WTC11 (cell line): ENCODE data around the gene RNF38. TPM values are rescaled to one million over a fixed set of nuclear protein-coding genes. Genes with fewer than 3 reads are reported as not detected.

ENCODE experiments used
- ATAC-seq: fragments of 200-7000 bp; cut with Tn5 transposase; 2 replicates; pipeline ENCODE4 v1.10.0; 2021; ENCODE audit warnings: mild to moderate bottlenecking, moderate library complexity
- CTCF ChIA-PET: fragments of 300-600 bp; sonication (Branson Sonifier 250); formaldehyde crosslinking; loops from one replicate; lab custom pipeline; 2021; ENCODE audit warnings: antibody characterized with exemption; lab: Charles Lee
- POLR2A ChIA-PET: fragments of 350-600 bp; sonication (Branson Sonifier 250); formaldehyde crosslinking; loops from one replicate; lab custom pipeline; 2021; ENCODE audit warnings: antibody characterized with exemption; lab: Charles Lee
- DNase-seq: peaks from one replicate; pipeline ENCODE4 v3.0.0; 2021; ENCODE audit warnings: low spot score
- H3K27ac Mint-ChIP-seq: 2 replicates; pipeline ENCODE4 v1.8.0; 2021; ENCODE audit warnings: mixed read lengths
- H3K27me3 Mint-ChIP-seq: 2 replicates; pipeline ENCODE4 v1.8.0; 2021; ENCODE audit warnings: low read depth, mild to moderate bottlenecking, moderate library complexity, mixed read lengths
- H3K36me3 Mint-ChIP-seq: 2 replicates; pipeline ENCODE4 v1.8.0; 2021; ENCODE audit warnings: mixed read lengths
- H3K4me1 Mint-ChIP-seq: 2 replicates; pipeline ENCODE4 v1.8.0; 2022; ENCODE audit warnings: mixed read lengths
- H3K4me3 Mint-ChIP-seq: 2 replicates; pipeline ENCODE4 v1.8.0; 2021; ENCODE audit warnings: mild to moderate bottlenecking, moderate library complexity, mixed read lengths
- H3K9me3 Mint-ChIP-seq: 2 replicates; pipeline ENCODE4 v1.8.0; 2021; ENCODE audit warnings: mixed read lengths
- CDX4 ChIP-seq: fragments of 250-450 bp; sonication (Bioruptor Pico); IDR thresholded peaks from 2 replicates; pipeline ENCODE4 v1.9.0; 2021; ENCODE audit warnings: moderate library complexity, mild to moderate bottlenecking, inconsistent platforms, borderline replicate concordance
- CREM ChIP-seq: sonication (generic); formaldehyde crosslinking; IDR thresholded peaks from 2 replicates; pipeline ENCODE4 v1.8.1; 2022; ENCODE audit warnings: mild to moderate bottlenecking, missing genetic modification reagents, moderate library complexity
- ESRRA ChIP-seq: sonication (generic); formaldehyde crosslinking; IDR thresholded peaks from 2 replicates; pipeline ENCODE4 v1.8.1; 2022; ENCODE audit warnings: mild to moderate bottlenecking, missing genetic modification reagents, borderline replicate concordance
- FOXP1 ChIP-seq: sonication (generic); formaldehyde crosslinking; IDR thresholded peaks from 2 replicates; pipeline ENCODE4 v1.8.0; 2022; ENCODE audit warnings: missing genetic modification reagents, mild to moderate bottlenecking, moderate library complexity, borderline replicate concordance
- IRF2 ChIP-seq: sonication (generic); formaldehyde crosslinking; IDR thresholded peaks from 2 replicates; pipeline ENCODE4 v1.8.0; 2022; ENCODE audit warnings: low read depth, missing genetic modification reagents, borderline replicate concordance
- JAZF1 ChIP-seq: fragments of 250-450 bp; sonication (Bioruptor Pico); IDR thresholded peaks from 2 replicates; pipeline ENCODE4 v1.9.0; 2021; ENCODE audit warnings: moderate library complexity, mild to moderate bottlenecking, inconsistent platforms
- MAX ChIP-seq: sonication (generic); formaldehyde crosslinking; IDR thresholded peaks from 2 replicates; pipeline ENCODE4 v1.8.0; 2022; ENCODE audit warnings: mild to moderate bottlenecking, missing genetic modification reagents
- MXD4 ChIP-seq: fragments of 250-450 bp; sonication (Bioruptor Pico); IDR thresholded peaks from 2 replicates; pipeline ENCODE4 v1.8.0; 2021; ENCODE audit warnings: mild to moderate bottlenecking, moderate library complexity, borderline replicate concordance
- MYBL2 ChIP-seq: sonication (generic); formaldehyde crosslinking; IDR thresholded peaks from 2 replicates; pipeline ENCODE4 v1.8.1; 2023; ENCODE audit warnings: mild to moderate bottlenecking, moderate library complexity, missing genetic modification reagents
- NFYB ChIP-seq: sonication (generic); formaldehyde crosslinking; conservative IDR thresholded peaks from 2 replicates; pipeline ENCODE4 v1.8.0; 2022; ENCODE audit warnings: low read depth, missing genetic modification reagents
- SP1 ChIP-seq: sonication (generic); formaldehyde crosslinking; conservative IDR thresholded peaks from 2 replicates; pipeline ENCODE4 v1.8.1; 2022; ENCODE audit warnings: missing genetic modification reagents
- ZBTB21 ChIP-seq: sonication (generic); formaldehyde crosslinking; IDR thresholded peaks from 2 replicates; pipeline ENCODE4 v1.8.1; 2023; ENCODE audit warnings: mild to moderate bottlenecking, missing genetic modification reagents, borderline replicate concordance
- ZNF263 ChIP-seq: sonication (generic); formaldehyde crosslinking; IDR thresholded peaks from 2 replicates; pipeline ENCODE4 v1.8.1; 2022; ENCODE audit warnings: low read depth, mild to moderate bottlenecking, moderate library complexity, missing genetic modification reagents
- ZNF317 ChIP-seq: sonication (generic); formaldehyde crosslinking; IDR thresholded peaks from 2 replicates; pipeline ENCODE4 v1.8.1; 2023; ENCODE audit warnings: low read depth, mild to moderate bottlenecking, moderate library complexity, missing genetic modification reagents, borderline replicate concordance
- ZNF532 ChIP-seq: fragments of 250-450 bp; sonication (Bioruptor Pico); IDR thresholded peaks from 2 replicates; pipeline ENCODE4 v1.9.0; 2021; ENCODE audit warnings: mild to moderate bottlenecking, borderline replicate concordance
- total RNA-seq: library from RNA; stranded (reverse); gene quantifications from 3 replicates; pipeline ENCODE4 v1.2.3, GENCODE V29; 2021
- TF ChIP-seq, protein P1 (sequence below): sonication (generic); formaldehyde crosslinking; IDR thresholded peaks from 2 replicates; pipeline ENCODE4 v1.8.0; 2022; ENCODE audit warnings: mild to moderate bottlenecking, missing genetic modification reagents
- TF ChIP-seq, protein P2 (sequence below): sonication (generic); formaldehyde crosslinking; IDR thresholded peaks from 2 replicates; pipeline ENCODE4 v1.8.1; 2022; ENCODE audit warnings: low read depth, missing genetic modification reagents, borderline replicate concordance
- TF ChIP-seq, protein P3 (sequence below): sonication (generic); formaldehyde crosslinking; IDR thresholded peaks from 2 replicates; pipeline ENCODE4 v1.8.0; 2022; ENCODE audit warnings: mild to moderate bottlenecking, missing genetic modification reagents

The RNF38 gene
- total RNA-seq, 1 experiment from 2014 or later, result 56.4 TPM

DNA sequence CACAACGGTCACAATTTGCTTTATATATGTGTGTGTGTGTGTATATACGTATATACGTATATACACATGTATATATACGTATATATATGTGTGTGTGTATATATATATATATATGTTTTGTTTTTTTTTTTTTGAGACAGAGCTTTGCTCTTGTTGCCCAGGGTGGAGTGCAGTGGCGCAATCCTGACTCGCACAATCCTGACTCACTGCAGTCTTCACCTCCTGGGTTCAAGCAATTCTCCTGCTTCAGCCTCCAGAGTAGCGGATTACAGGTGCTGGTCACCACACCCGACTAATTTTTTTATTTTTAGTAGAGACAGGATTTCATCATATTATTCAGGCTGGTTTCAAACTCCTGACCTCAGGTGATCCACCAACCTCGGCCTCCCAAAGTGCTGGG is 3.1 kb downstream of the RNF38 start:
- Mint-ChIP-seq H3K36me3 (peaks cover 2% of the 10 kb centered on the region; the same call in 1 of the 2 replicates), H3K4me3 (no peak overlapping the region), H3K27me3 (no peaks in the 10 kb centered on the region), H3K9me3 (no peaks in the 10 kb centered on the region)
- DNase-seq (no peak), ATAC-seq (no peak)
- TF ChIP-seq ZNF263 (CRISPR knock-in tag) (no peak), MXD4 (no peak), ZNF317 (no peak), MYBL2 (CRISPR knock-in tag) (no peak)
- TF ChIP-seq, all 79 proteins: peak for 0
- peaks cover 39% of the 10 kb centered on the region for H3K4me1 Mint-ChIP-seq
- no peak overlapping the region for H3K27ac Mint-ChIP-seq
- ChIA-PET CTCF (no interaction called here), POLR2A (interaction anchor here (0.6 to 0.7 kb wide), 2 partner anchors 12 to 1415 kb away, joined by 3 to 8 read pairs; no protein-coding TSS in a partner anchor)

- TF ChIP-seq CDX4 (CRISPR knock-in tag), result no peak
- no peak for TF ChIP-seq CREM (CRISPR knock-in tag)
- TF ChIP-seq, protein P1, sequence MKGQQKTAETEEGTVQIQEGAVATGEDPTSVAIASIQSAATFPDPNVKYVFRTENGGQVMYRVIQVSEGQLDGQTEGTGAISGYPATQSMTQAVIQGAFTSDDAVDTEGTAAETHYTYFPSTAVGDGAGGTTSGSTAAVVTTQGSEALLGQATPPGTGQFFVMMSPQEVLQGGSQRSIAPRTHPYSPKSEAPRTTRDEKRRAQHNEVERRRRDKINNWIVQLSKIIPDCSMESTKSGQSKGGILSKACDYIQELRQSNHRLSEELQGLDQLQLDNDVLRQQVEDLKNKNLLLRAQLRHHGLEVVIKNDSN, result no peak
- TF ChIP-seq JAZF1, result no peak
- no peak for TF ChIP-seq ZNF532
- TF ChIP-seq, protein P2, sequence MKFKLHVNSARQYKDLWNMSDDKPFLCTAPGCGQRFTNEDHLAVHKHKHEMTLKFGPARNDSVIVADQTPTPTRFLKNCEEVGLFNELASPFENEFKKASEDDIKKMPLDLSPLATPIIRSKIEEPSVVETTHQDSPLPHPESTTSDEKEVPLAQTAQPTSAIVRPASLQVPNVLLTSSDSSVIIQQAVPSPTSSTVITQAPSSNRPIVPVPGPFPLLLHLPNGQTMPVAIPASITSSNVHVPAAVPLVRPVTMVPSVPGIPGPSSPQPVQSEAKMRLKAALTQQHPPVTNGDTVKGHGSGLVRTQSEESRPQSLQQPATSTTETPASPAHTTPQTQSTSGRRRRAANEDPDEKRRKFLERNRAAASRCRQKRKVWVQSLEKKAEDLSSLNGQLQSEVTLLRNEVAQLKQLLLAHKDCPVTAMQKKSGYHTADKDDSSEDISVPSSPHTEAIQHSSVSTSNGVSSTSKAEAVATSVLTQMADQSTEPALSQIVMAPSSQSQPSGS (CRISPR knock-in tag), result no peak
- TF ChIP-seq SP1 (CRISPR knock-in tag), result no peak
- TF ChIP-seq ZNF263 (CRISPR knock-in tag), result no peak
- TF ChIP-seq ESRRA (CRISPR knock-in tag), result no peak
- TF ChIP-seq NFYB (CRISPR knock-in tag), result no peak
- Mint-ChIP-seq H3K27me3 (no peaks in the 10 kb centered on the region), H3K9me3 (no peaks in the 10 kb centered on the region), H3K27ac (peak overlapping the region; percentile 78; the same call in 1 of the 2 replicates), H3K36me3 (peaks cover 2% of the 10 kb centered on the region; the same call in 1 of the 2 replicates), H3K4me1 (peaks cover 58% of the 10 kb centered on the region), H3K4me3 (no peak overlapping the region)
- no peak; the same call in 1 of the 2 replicates for ATAC-seq
- POLR2A ChIA-PET, result interaction anchor here (1.1 kb wide), 1 partner anchor 95 kb away, joined by 3 read pairs; no protein-coding TSS in a partner anchor
- CTCF ChIA-PET, result interaction anchor here (0.7 to 2.6 kb wide), 4 partner anchors 8 to 150 kb away, joined by 3 to 10 read pairs (median 4); partner anchors contain the start of gene RNF38
- DNase-seq, result no peak
These were observed 7.6 kb downstream of the RNF38 start for GRCh38 chr9:36392489-36392888.

DNA sequence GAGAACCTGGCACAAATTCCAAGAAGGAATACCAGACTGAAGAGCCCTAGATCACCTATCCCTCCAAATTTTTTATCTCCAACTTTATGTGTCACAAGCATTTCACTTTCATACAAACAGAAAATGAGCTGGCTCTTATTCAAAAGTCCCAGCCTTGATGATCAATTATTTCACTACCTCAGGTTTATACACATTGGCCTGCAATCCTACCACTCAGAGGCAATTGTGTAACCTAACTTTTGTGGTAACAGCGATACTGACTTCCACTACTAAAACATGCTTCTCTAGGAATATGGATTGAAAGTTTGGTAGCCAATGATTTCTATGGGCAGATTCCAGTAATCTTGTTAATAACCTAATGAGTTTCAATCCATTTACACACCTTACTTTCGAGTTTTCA is 10.5 kb downstream of the RNF38 start:
- no peak overlapping the region for H3K27ac Mint-ChIP-seq
- POLR2A ChIA-PET, result no interaction called here
- CTCF ChIA-PET, result no interaction called here
- TF ChIP-seq, protein P1, result no peak
- TF ChIP-seq MAX (CRISPR knock-in tag) (no peak), ESRRA (CRISPR knock-in tag) (no peak), IRF2 (CRISPR knock-in tag) (no peak), FOXP1 (no peak), ZBTB21 (no peak)
- TF ChIP-seq, protein P3, sequence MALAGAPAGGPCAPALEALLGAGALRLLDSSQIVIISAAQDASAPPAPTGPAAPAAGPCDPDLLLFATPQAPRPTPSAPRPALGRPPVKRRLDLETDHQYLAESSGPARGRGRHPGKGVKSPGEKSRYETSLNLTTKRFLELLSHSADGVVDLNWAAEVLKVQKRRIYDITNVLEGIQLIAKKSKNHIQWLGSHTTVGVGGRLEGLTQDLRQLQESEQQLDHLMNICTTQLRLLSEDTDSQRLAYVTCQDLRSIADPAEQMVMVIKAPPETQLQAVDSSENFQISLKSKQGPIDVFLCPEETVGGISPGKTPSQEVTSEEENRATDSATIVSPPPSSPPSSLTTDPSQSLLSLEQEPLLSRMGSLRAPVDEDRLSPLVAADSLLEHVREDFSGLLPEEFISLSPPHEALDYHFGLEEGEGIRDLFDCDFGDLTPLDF (CRISPR knock-in tag), result no peak

More for the DNA sequence above, 10.5 kb downstream of the RNF38 start:
- no peaks in the 10 kb centered on the region for H3K9me3 Mint-ChIP-seq
- H3K27me3 Mint-ChIP-seq, result no peaks in the 10 kb centered on the region
- no peak for DNase-seq
- H3K4me3 Mint-ChIP-seq, result no peak overlapping the region
- H3K36me3 Mint-ChIP-seq, result peaks cover 4% of the 10 kb centered on the region; the same call in 1 of the 2 replicates
- ATAC-seq, result no peak
- peaks cover 76% of the 10 kb centered on the region for H3K4me1 Mint-ChIP-seq
